Measurements from ENCODE around the gene ITGB2.

ITGB2 gene

GRCh38 chr21:44857127-44857892, 63.4 kb downstream of the ITGB2 start:
- Histone ChIP-seq H3K4me3 (ENCODE audit: low read depth, low read length, poor library complexity, severe bottlenecking) (no peak overlapping the region), H3K9ac (ENCODE audit: low read length) (no peak overlapping the region), H3K79me2 (ENCODE audit: insufficient read depth, low read length) (no peaks in the 10 kb centered on the region), H3F3A (ENCODE audit: insufficient read depth, low read length) (no peaks in the 10 kb centered on the region), H3K36me3 (ENCODE audit: insufficient read depth, low read length) (peaks cover 39% of the 10 kb centered on the region), H3K27ac (ENCODE audit: low read depth, low read length, poor library complexity, severe bottlenecking) (no peak overlapping the region), H4K20me1 (ENCODE audit: insufficient read depth, low read length) (no peaks in the 10 kb centered on the region), H3K27me3 (ENCODE audit: insufficient read depth, low read length) (no peaks in the 10 kb centered on the region), H3K9me2 (ENCODE audit: low read depth, low read length) (no peaks in the 10 kb centered on the region), H3K9me3 (ENCODE audit: low read length) (no peaks in the 10 kb centered on the region), H3K4me1 (ENCODE audit: insufficient read depth, low read length, severe bottlenecking) (no peaks in the 10 kb centered on the region), H2AFZ (ENCODE audit: low read length) (no peak overlapping the region), H3K4me2 (ENCODE audit: low read length) (no peak overlapping the region)
- TF ChIP-seq EZH2 (IDR thresholded peaks at IDR 0.05; ENCODE audit: borderline replicate concordance, low read length) = no peak
- TF ChIP-seq, protein P1, sequence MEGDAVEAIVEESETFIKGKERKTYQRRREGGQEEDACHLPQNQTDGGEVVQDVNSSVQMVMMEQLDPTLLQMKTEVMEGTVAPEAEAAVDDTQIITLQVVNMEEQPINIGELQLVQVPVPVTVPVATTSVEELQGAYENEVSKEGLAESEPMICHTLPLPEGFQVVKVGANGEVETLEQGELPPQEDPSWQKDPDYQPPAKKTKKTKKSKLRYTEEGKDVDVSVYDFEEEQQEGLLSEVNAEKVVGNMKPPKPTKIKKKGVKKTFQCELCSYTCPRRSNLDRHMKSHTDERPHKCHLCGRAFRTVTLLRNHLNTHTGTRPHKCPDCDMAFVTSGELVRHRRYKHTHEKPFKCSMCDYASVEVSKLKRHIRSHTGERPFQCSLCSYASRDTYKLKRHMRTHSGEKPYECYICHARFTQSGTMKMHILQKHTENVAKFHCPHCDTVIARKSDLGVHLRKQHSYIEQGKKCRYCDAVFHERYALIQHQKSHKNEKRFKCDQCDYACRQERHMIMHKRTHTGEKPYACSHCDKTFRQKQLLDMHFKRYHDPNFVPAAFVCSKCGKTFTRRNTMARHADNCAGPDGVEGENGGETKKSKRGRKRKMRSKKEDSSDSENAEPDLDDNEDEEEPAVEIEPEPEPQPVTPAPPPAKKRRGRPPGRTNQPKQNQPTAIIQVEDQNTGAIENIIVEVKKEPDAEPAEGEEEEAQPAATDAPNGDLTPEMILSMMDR (IDR thresholded peaks at IDR 0.05; ENCODE audit: low read length) = no peak

DNA sequence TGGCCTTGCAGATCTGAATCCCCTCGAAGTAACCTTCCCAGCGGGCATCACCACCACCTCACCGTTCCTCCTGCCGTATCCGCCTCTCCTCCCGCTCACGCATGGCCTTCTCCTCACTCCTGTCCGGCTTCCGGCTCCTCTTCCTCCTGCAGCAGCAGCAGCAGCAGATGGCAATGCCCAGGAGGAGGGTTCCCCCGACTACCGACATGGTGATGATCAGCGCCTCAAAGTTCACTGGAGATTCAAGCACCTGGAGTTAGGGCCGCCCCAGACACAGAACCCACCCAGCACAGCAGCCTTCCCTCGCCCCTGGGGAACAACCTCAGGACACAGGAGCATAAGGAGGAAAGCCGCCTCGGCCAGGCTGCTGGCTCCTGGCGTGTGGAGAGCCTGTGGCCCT, 64.6 kb downstream of the ITGB2 start:
- Histone ChIP-seq H3F3A (ENCODE audit: insufficient read depth, low read length) (no peaks in the 10 kb centered on the region), H3K9me2 (ENCODE audit: low read depth, low read length) (no peaks in the 10 kb centered on the region), H3K27ac (ENCODE audit: low read depth, low read length, poor library complexity, severe bottlenecking) (no peak overlapping the region), H4K20me1 (ENCODE audit: insufficient read depth, low read length) (no peaks in the 10 kb centered on the region), H3K4me3 (ENCODE audit: low read depth, low read length, poor library complexity, severe bottlenecking) (no peak overlapping the region), H3K9ac (ENCODE audit: low read length) (no peak overlapping the region), H3K4me2 (ENCODE audit: low read length) (no peak overlapping the region), H3K9me3 (ENCODE audit: low read length) (no peaks in the 10 kb centered on the region), H3K4me1 (ENCODE audit: insufficient read depth, low read length, severe bottlenecking) (no peaks in the 10 kb centered on the region), H2AFZ (ENCODE audit: low read length) (no peak overlapping the region), H3K27me3 (ENCODE audit: insufficient read depth, low read length) (no peaks in the 10 kb centered on the region), H3K79me2 (ENCODE audit: insufficient read depth, low read length) (no peaks in the 10 kb centered on the region), H3K36me3 (ENCODE audit: insufficient read depth, low read length) (peaks cover 45% of the 10 kb centered on the region)
- TF ChIP-seq, protein P1 (IDR thresholded peaks at IDR 0.05; ENCODE audit: low read length) = no peak
- no peak for TF ChIP-seq EZH2 (IDR thresholded peaks at IDR 0.05; ENCODE audit: borderline replicate concordance, low read length)

DNA sequence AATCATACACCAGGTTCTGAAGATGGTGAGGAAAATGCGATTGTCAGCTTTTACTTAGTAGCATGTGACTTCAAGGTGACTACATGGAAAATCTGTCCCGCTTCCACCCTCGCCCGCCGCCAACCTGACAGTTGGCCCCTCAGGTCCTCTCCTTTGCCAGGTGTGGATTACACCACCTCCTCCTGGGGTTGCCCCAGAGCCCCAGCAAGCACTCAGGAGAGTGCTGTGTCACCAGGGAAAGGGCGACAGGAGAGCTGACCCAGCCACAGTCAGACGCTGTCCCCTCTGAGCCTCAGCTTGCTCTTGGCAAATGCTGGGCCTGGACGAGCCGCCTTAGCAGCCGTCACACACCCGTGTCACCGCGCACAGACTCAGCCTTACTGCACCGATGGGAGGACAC, 65.1 kb downstream of the ITGB2 start:
- TF ChIP-seq EZH2 (IDR thresholded peaks at IDR 0.05; ENCODE audit: borderline replicate concordance, low read length) = no peak
- TF ChIP-seq, protein P1 (IDR thresholded peaks at IDR 0.05; ENCODE audit: low read length) = no peak
- Histone ChIP-seq H3K9me3 (ENCODE audit: low read length) (no peaks in the 10 kb centered on the region), H3K4me1 (ENCODE audit: insufficient read depth, low read length, severe bottlenecking) (no peaks in the 10 kb centered on the region)

More for the DNA sequence above, 65.1 kb downstream of the ITGB2 start:
- Histone ChIP-seq H4K20me1 (ENCODE audit: insufficient read depth, low read length) (no peaks in the 10 kb centered on the region), H3K27ac (ENCODE audit: low read depth, low read length, poor library complexity, severe bottlenecking) (no peak overlapping the region), H3K9ac (ENCODE audit: low read length) (no peak overlapping the region), H3K27me3 (ENCODE audit: insufficient read depth, low read length) (no peaks in the 10 kb centered on the region), H3K4me3 (ENCODE audit: low read depth, low read length, poor library complexity, severe bottlenecking) (no peak overlapping the region), H3K36me3 (ENCODE audit: insufficient read depth, low read length) (peaks cover 50% of the 10 kb centered on the region), H3F3A (ENCODE audit: insufficient read depth, low read length) (no peaks in the 10 kb centered on the region), H3K79me2 (ENCODE audit: insufficient read depth, low read length) (no peaks in the 10 kb centered on the region), H2AFZ (ENCODE audit: low read length) (no peak overlapping the region), H3K4me2 (ENCODE audit: low read length) (no peak overlapping the region), H3K9me2 (ENCODE audit: low read depth, low read length) (no peaks in the 10 kb centered on the region)

Measured in OCI-LY1 (cell line).